Mesenchymal stem cell (in vitro differentiated cells and primary cell): Measurements from ENCODE around the gene SLN.

Experiments
- DNase-seq: peaks from one replicate; pipeline ENCODE4 v3.0.0-alpha.2; 2013
- H2AFZ ChIP-seq: one replicate; pipeline ENCODE4 v1.6.1; 2013; ENCODE audit warnings: low read depth, mild to moderate bottlenecking, control low read depth, inconsistent platforms, low read length, moderate library complexity
- H2AK5ac ChIP-seq: 2 replicates; pipeline ENCODE4 v1.6.1; 2013; ENCODE audit warnings: low read length, moderate library complexity, mild to moderate bottlenecking, inconsistent platforms; ENCODE audit not compliant: severe bottlenecking
- H2BK120ac ChIP-seq: one replicate; pipeline ENCODE4 v1.6.1; 2013; ENCODE audit warnings: low read depth, mild to moderate bottlenecking, inconsistent platforms, low read length, moderate library complexity
- H2BK12ac ChIP-seq, 2 experiments: one replicate each; pipeline ENCODE4 v1.6.1; 2013; ENCODE audit warnings: inconsistent platforms in 2 of 2, low read length in 2 of 2, mild to moderate bottlenecking in 2 of 2, moderate library complexity in 2 of 2, control low read depth in 1 of 2
- H2BK15ac ChIP-seq: one replicate; pipeline ENCODE4 v1.6.1; 2013; ENCODE audit warnings: mild to moderate bottlenecking, low read depth, inconsistent platforms; ENCODE audit not compliant: poor library complexity, severe bottlenecking
- H2BK5ac ChIP-seq: 2 replicates; pipeline ENCODE4 v1.6.1; 2013; ENCODE audit warnings: low read depth, mild to moderate bottlenecking, low read length, control low read depth, inconsistent platforms; ENCODE audit not compliant: poor library complexity, severe bottlenecking
- H3K14ac ChIP-seq, 2 experiments: one replicate each; pipeline ENCODE4 v1.6.1; 2013; ENCODE audit warnings: inconsistent platforms in 2 of 2, low read length in 2 of 2, control low read depth in 1 of 2, mild to moderate bottlenecking in 1 of 2, moderate library complexity in 1 of 2
- H3K18ac ChIP-seq, 2 experiments: one replicate each; pipeline ENCODE4 v1.6.1; 2013; ENCODE audit warnings: inconsistent platforms in 2 of 2, low read length in 2 of 2, control low read depth in 1 of 2, low read depth in 1 of 2, mild to moderate bottlenecking in 1 of 2
- H3K23ac ChIP-seq, 2 experiments: one replicate each; pipeline ENCODE4 v1.6.1; 2013; ENCODE audit warnings: inconsistent platforms in 2 of 2, low read length in 2 of 2, mild to moderate bottlenecking in 2 of 2, moderate library complexity in 2 of 2, control low read depth in 1 of 2
- H3K27ac ChIP-seq: 2 replicates; pipeline ENCODE4 v1.5.1; 2013; ENCODE audit warnings: mild to moderate bottlenecking, moderate library complexity, low read length, control low read depth, inconsistent platforms; ENCODE audit not compliant: poor library complexity, severe bottlenecking
- H3K27me3 ChIP-seq, 2 experiments: 2 replicates each; pipeline versions ENCODE4 v1.6.1 to v1.7.0; 2013; ENCODE audit warnings: low read length in 2 of 2, mild to moderate bottlenecking in 2 of 2, moderate library complexity in 2 of 2, control low read depth in 1 of 2, inconsistent platforms in 1 of 2; ENCODE audit not compliant: control insufficient read depth in 1 of 2, insufficient read depth in 1 of 2
- H3K36me3 ChIP-seq, 2 experiments: 2 replicates each; pipeline versions ENCODE4 v1.6.1 to v1.7.0; 2013; ENCODE audit warnings: low read length in 2 of 2, control low read depth in 1 of 2, inconsistent platforms in 1 of 2, low read depth in 1 of 2, mild to moderate bottlenecking in 1 of 2; ENCODE audit not compliant: insufficient read depth in 2 of 2, control insufficient read depth in 1 of 2
- H3K4ac ChIP-seq, 2 experiments: one replicate each; pipeline ENCODE4 v1.6.1; 2013; ENCODE audit warnings: inconsistent platforms in 2 of 2, low read length in 2 of 2, mild to moderate bottlenecking in 2 of 2, moderate library complexity in 2 of 2, control low read depth in 1 of 2, low read depth in 1 of 2
- H3K4me1 ChIP-seq: 2 replicates; pipeline ENCODE4 v1.6.1; 2013; ENCODE audit warnings: low read depth, low read length, control low read depth; ENCODE audit not compliant: control insufficient read depth, insufficient read depth
- H3K4me2 ChIP-seq: 2 replicates; pipeline ENCODE4 v1.6.1; 2013; ENCODE audit warnings: low read length, mild to moderate bottlenecking, inconsistent platforms; ENCODE audit not compliant: poor library complexity, severe bottlenecking
- H3K4me3 ChIP-seq, 2 experiments: 2 replicates each; pipeline versions ENCODE4 v1.5.1 to v1.7.0; 2013; ENCODE audit warnings: low read length in 2 of 2, mild to moderate bottlenecking in 2 of 2, control low read depth in 1 of 2, low read depth in 1 of 2; ENCODE audit not compliant: insufficient read depth in 1 of 2
- H3K79me1 ChIP-seq: replicated peaks from 2 replicates; pipeline ENCODE4 v1.6.1; 2013; ENCODE audit warnings: mild to moderate bottlenecking, control low read depth, low read length, inconsistent platforms; ENCODE audit not compliant: poor library complexity, severe bottlenecking
- H3K9ac ChIP-seq: 2 replicates; pipeline ENCODE4 v1.7.0; 2013; ENCODE audit warnings: mild to moderate bottlenecking, low read length, moderate library complexity
- H3K9me3 ChIP-seq: 2 replicates; pipeline ENCODE4 v1.7.0; 2013; ENCODE audit warnings: mild to moderate bottlenecking, low read length; ENCODE audit not compliant: control insufficient read depth
- H4K8ac ChIP-seq: one replicate; pipeline ENCODE4 v1.6.1; 2013; ENCODE audit warnings: inconsistent platforms, mild to moderate bottlenecking, low read length, moderate library complexity
- H4K91ac ChIP-seq: one replicate; pipeline ENCODE4 v1.6.1; 2013; ENCODE audit warnings: mild to moderate bottlenecking, low read length, inconsistent platforms
- WGBS: methylation state at CpG from one replicate; pipeline ENCODE4 v1.1.7; 2013; ENCODE audit warnings: mixed read lengths; 5-methylcytosine and 5-hydroxymethylcytosine counted together

Gene SLN

GRCh38 chr11:107679255-107680024, 32.4 kb downstream of the SLN start:
- DNase-seq, result no peak
- 76% methylated on average over 3 of the region's 4 CpGs for WGBS

GRCh38 chr11:107678632-107678971, 33.3 kb downstream of the SLN start:
- no peaks in the 10 kb centered on the region for H3K4me1 ChIP-seq
- peaks cover 0 to 7% of the 10 kb centered on the region in 2 experiments for H3K27me3 ChIP-seq
- H3K36me3 ChIP-seq, result no peaks in the 10 kb centered on the region

More at GRCh38 chr11:107679255-107680024, 32.4 kb downstream of the SLN start:
- H3K23ac ChIP-seq, result no peak overlapping the region
- H3K14ac ChIP-seq, result no peak overlapping the region
- H3K4me2 ChIP-seq, result no peak overlapping the region
- no peaks in the 10 kb centered on the region for H3K36me3 ChIP-seq
- no peaks in the 10 kb centered on the region for H3K79me1 ChIP-seq
- H3K9ac ChIP-seq, result no peak overlapping the region
- no peak overlapping the region for H2AFZ ChIP-seq
- H3K9me3 ChIP-seq, result no peaks in the 10 kb centered on the region
- no peak overlapping the region for H2BK12ac ChIP-seq
- no peak overlapping the region for H2BK15ac ChIP-seq
- no peak overlapping the region for H2BK120ac ChIP-seq
- H4K8ac ChIP-seq, result no peak overlapping the region
- no peak overlapping the region for H2AK5ac ChIP-seq
- H3K27me3 ChIP-seq, result peaks cover 0 to 7% of the 10 kb centered on the region in 2 experiments
- H2BK5ac ChIP-seq, result no peak overlapping the region
- no peak overlapping the region for H3K27ac ChIP-seq
- no peaks in the 10 kb centered on the region for H3K4me1 ChIP-seq
- H3K4ac ChIP-seq, result no peak overlapping the region
- H3K4me3 ChIP-seq, result no peak overlapping the region
- no peak overlapping the region for H3K18ac ChIP-seq
- H4K91ac ChIP-seq, result no peak overlapping the region

GRCh38 chr11:107677924-107678631, 33.8 kb downstream of the SLN start:
- Histone ChIP-seq H3K36me3 (no peaks in the 10 kb centered on the region), H3K18ac (no peak overlapping the region), H3K4me2 (no peak overlapping the region), H3K9ac (no peak overlapping the region), H3K4me1 (no peaks in the 10 kb centered on the region), H3K79me1 (no peaks in the 10 kb centered on the region), H3K4ac (no peak overlapping the region), H2BK15ac (no peak overlapping the region), H2BK5ac (no peak overlapping the region), H2AFZ (no peak overlapping the region), H2AK5ac (no peak overlapping the region), H2BK120ac (no peak overlapping the region), H2BK12ac (no peak overlapping the region), H3K27me3 (peaks cover 0 to 7% of the 10 kb centered on the region in 2 experiments), H3K23ac (no peak overlapping the region), H3K14ac (no peak overlapping the region), H3K9me3 (no peaks in the 10 kb centered on the region), H3K4me3 (no peak overlapping the region), H3K27ac (no peak overlapping the region), H4K91ac (no peak overlapping the region), H4K8ac (no peak overlapping the region)
- WGBS, result 93% methylated on average over 3 of the region's 7 CpGs
- DNase-seq, result no peak

More at GRCh38 chr11:107678632-107678971, 33.3 kb downstream of the SLN start:
- no peak overlapping the region for H4K91ac ChIP-seq
- H3K79me1 ChIP-seq, result no peaks in the 10 kb centered on the region
- H2AFZ ChIP-seq, result no peak overlapping the region
- H3K9ac ChIP-seq, result no peak overlapping the region
- no peak overlapping the region for H4K8ac ChIP-seq
- no peaks in the 10 kb centered on the region for H3K9me3 ChIP-seq
- no peak overlapping the region for H2BK120ac ChIP-seq
- H2BK5ac ChIP-seq, result no peak overlapping the region
- no peak for DNase-seq
- no peak overlapping the region for H3K23ac ChIP-seq
- H3K18ac ChIP-seq, result no peak overlapping the region
- H3K27ac ChIP-seq, result no peak overlapping the region
- no peak overlapping the region for H2BK15ac ChIP-seq
- H3K4me3 ChIP-seq, result no peak overlapping the region
- no peak overlapping the region for H2BK12ac ChIP-seq
- no peak overlapping the region for H2AK5ac ChIP-seq
- 75% methylated on average over 6 of the region's 6 CpGs for WGBS
- H3K4me2 ChIP-seq, result no peak overlapping the region
- H3K4ac ChIP-seq, result no peak overlapping the region
- no peak overlapping the region for H3K14ac ChIP-seq

GRCh38 chr11:107676336-107677057, 35.4 kb downstream of the SLN start:
- Histone ChIP-seq H3K23ac (no peak overlapping the region), H2AK5ac (no peak overlapping the region), H3K4ac (no peak overlapping the region), H2BK120ac (no peak overlapping the region), H3K4me3 (no peak overlapping the region), H3K79me1 (no peaks in the 10 kb centered on the region), H2BK5ac (no peak overlapping the region), H3K9ac (no peak overlapping the region), H3K4me1 (no peaks in the 10 kb centered on the region), H3K27ac (no peak overlapping the region), H3K9me3 (no peaks in the 10 kb centered on the region), H3K36me3 (no peaks in the 10 kb centered on the region), H2BK12ac (no peak overlapping the region), H3K14ac (peak overlapping the region in 1 of 2 experiments; percentile 74), H4K8ac (no peak overlapping the region), H2AFZ (no peak overlapping the region), H2BK15ac (no peak overlapping the region), H3K4me2 (no peak overlapping the region), H3K18ac (no peak overlapping the region), H4K91ac (no peak overlapping the region), H3K27me3 (peaks cover 2 to 9% of the 10 kb centered on the region in 2 experiments)
- DNase-seq, result no peak
- 82% methylated on average over 8 of the region's 8 CpGs for WGBS
